PC-9 (cell line): ENCODE measurements around the gene ACAT2. TPM values are rescaled to one million over a fixed set of nuclear protein-coding genes. Genes with fewer than 3 reads are reported as not detected.
"Not testable (repeated sequence)": the region's sequence is repeated elsewhere in the genome, so short reads cannot be mapped to it uniquely, and the experiment has no call there.

Source experiments
- BruUV-seq: library from RNA; stranded (reverse); fragments of 400-500 nt; replicated peaks from 2 replicates; lab custom pipeline; 2021; lab: Mats Ljungman, UMichigan
- CTCF ChIA-PET: fragments of 300-600 bp; sonication (Branson Sonifier 250); formaldehyde crosslinking; loops from one replicate; lab custom pipeline; 2022; ENCODE audit warnings: antibody characterized with exemption; lab: Charles Lee
- POLR2A ChIA-PET: fragments of 300-600 bp; sonication (Branson Sonifier 250); formaldehyde crosslinking; loops from one replicate; lab custom pipeline; 2022; ENCODE audit warnings: antibody characterized with exemption; ENCODE audit not compliant: unreplicated experiment; lab: Charles Lee
- DNase-seq, 2 experiments: peaks; one replicate each; pipeline versions ENCODE4 v3.0.0 to v3.0.0-alpha.2; 2015 to 2022; ENCODE audit warnings: mixed read lengths in 1 of 2
- H2AFZ ChIP-seq: fragments of 200-600 bp; sonication (generic); 2 replicates; pipeline ENCODE4 v1.8.1; 2017; ENCODE audit warnings: antibody characterized with exemption
- H3F3A ChIP-seq: fragments of 200-600 bp; sonication (generic); 2 replicates; pipeline ENCODE4 v1.8.1; 2017; ENCODE audit warnings: antibody characterized with exemption, mild to moderate bottlenecking, low read depth; ENCODE audit not compliant: insufficient read depth
- H3K27ac ChIP-seq: fragments of 200-600 bp; sonication (generic); 2 replicates; pipeline ENCODE4 v1.6.1; 2016; ENCODE audit warnings: mixed run types
- H3K27me3 ChIP-seq: fragments of 200-600 bp; sonication (generic); 2 replicates; pipeline ENCODE4 v1.6.1; 2016; ENCODE audit warnings: low read depth, mixed run types; ENCODE audit not compliant: insufficient read depth
- H3K36me3 ChIP-seq: fragments of 200-600 bp; sonication (generic); 2 replicates; pipeline ENCODE4 v1.6.1; 2016; ENCODE audit warnings: low read depth, mixed run types
- H3K4me1 ChIP-seq: fragments of 200-600 bp; sonication (generic); replicated peaks from 2 replicates; pipeline ENCODE4 v1.6.1; 2016; ENCODE audit warnings: mixed run types; ENCODE audit not compliant: insufficient read depth
- H3K4me2 ChIP-seq: fragments of 200-600 bp; sonication (generic); 2 replicates; pipeline ENCODE4 v1.6.1; 2017; ENCODE audit warnings: mixed run types
- H3K4me3 ChIP-seq: fragments of 200-600 bp; sonication (generic); 2 replicates; pipeline ENCODE4 v1.6.1; 2016; ENCODE audit warnings: mixed run types
- H3K79me2 ChIP-seq: fragments of 200-600 bp; sonication (generic); 2 replicates; pipeline ENCODE4 v1.6.1; 2017; ENCODE audit warnings: low read depth, mixed run types
- H3K9me2 ChIP-seq: fragments of 200-600 bp; sonication (generic); 2 replicates; pipeline ENCODE4 v1.8.1; 2017; ENCODE audit warnings: mild to moderate bottlenecking; ENCODE audit not compliant: insufficient read depth
- H3K9me3 ChIP-seq: fragments of 200-600 bp; sonication (generic); 2 replicates; pipeline ENCODE4 v1.8.1; 2016; ENCODE audit warnings: low read depth; ENCODE audit not compliant: insufficient read depth
- H4K20me1 ChIP-seq: fragments of 200-600 bp; sonication (generic); 2 replicates; pipeline ENCODE4 v1.8.1; 2017; ENCODE audit not compliant: insufficient read depth
- CTCF ChIP-seq: fragments of 200-600 bp; sonication (generic); conservative IDR thresholded peaks from 2 replicates; pipeline ENCODE4 v1.6.1; 2017; ENCODE audit warnings: mixed run types, antibody characterized with exemption, mild to moderate bottlenecking, moderate library complexity
- EZH2 ChIP-seq: fragments of 200-600 bp; sonication (generic); IDR thresholded peaks from 2 replicates; pipeline ENCODE4 v1.8.0; 2017; ENCODE audit warnings: antibody characterized with exemption, low read depth
- intact Hi-C: fragments of 100-400 bp; cut with micrococcal nuclease; formaldehyde crosslinking; loops from one replicate; pipeline ENCODE4 v1.10.0; 2022; ENCODE audit not compliant: unreplicated experiment
- total RNA-seq: library from RNA; stranded (reverse); gene quantifications from 2 replicates; pipeline ENCODE4 v1.2.3, GENCODE V29; 2021

Gene ACAT2
- total RNA-seq, 1 experiment from 2014 or later, result 71.0 TPM

- Histone ChIP-seq H3F3A (peaks cover 8% of the 10 kb centered on the region; the same call in 1 of the 2 replicates), H3K36me3 (0 out of 2 replicates have a peak, but pooled peaks cover 4% of the 10 kb centered on the region), H3K9me2 (no peaks in the 10 kb centered on the region), H3K27ac (no peak overlapping the region), H3K9me3 (no peaks in the 10 kb centered on the region), H3K4me1 (no peaks in the 10 kb centered on the region; the same call in 1 of the 2 replicates), H3K79me2 (peaks cover 60% of the 10 kb centered on the region), H3K4me2 (no peak overlapping the region), H2AFZ (no peak overlapping the region), H4K20me1 (0 out of 2 replicates have a peak, but pooled peaks cover 4% of the 10 kb centered on the region), H3K27me3 (no peaks in the 10 kb centered on the region), H3K4me3 (no peak overlapping the region)
- intact Hi-C loops, result no loop called here
- no TSS peak for BruUV-seq
- no peak for TF ChIP-seq EZH2
- no peak for TF ChIP-seq CTCF
- POLR2A ChIA-PET, result interaction anchor here (0.7 kb wide), 1 partner anchor 511 kb away, joined by 3 read pairs; no protein-coding TSS in a partner anchor
- CTCF ChIA-PET, result no interaction called here
- DNase-seq, result no peak
Observed at GRCh38 chr6:159723259-159723658, 38.6 kb upstream of the ACAT2 start.

- Histone ChIP-seq H3K4me3 (0 out of 2 replicates have a peak overlapping the region, but pooled peaks have one; percentile 17), H3K4me2 (peak overlapping the region; percentile 91), H2AFZ (no peak overlapping the region), H4K20me1 (peaks cover 19% of the 10 kb centered on the region), H3K9me2 (no peaks in the 10 kb centered on the region), H3K27me3 (no peaks in the 10 kb centered on the region), H3K4me1 (peaks cover 9% of the 10 kb centered on the region), H3K79me2 (peaks cover 75% of the 10 kb centered on the region), H3F3A (peaks cover 8% of the 10 kb centered on the region; the same call in 1 of the 2 replicates), H3K9me3 (no peaks in the 10 kb centered on the region), H3K27ac (no peak overlapping the region), H3K36me3 (peaks cover 4% of the 10 kb centered on the region; the same call in 1 of the 2 replicates)
- DNase-seq, result no peak
- ChIA-PET CTCF (interaction anchor here (0.6 to 0.7 kb wide), 2 partner anchors 26 to 48 kb away, joined by 5 to 9 read pairs; no protein-coding TSS in a partner anchor), POLR2A (no interaction called here)
- no peak for TF ChIP-seq EZH2
- no peak for TF ChIP-seq CTCF
- no TSS peak for BruUV-seq
- intact Hi-C loops, result no loop called here
Observed at GRCh38 chr6:159724778-159725177, 37.1 kb upstream of the ACAT2 start.

GRCh38 chr6:159725208-159725607 lies 36.6 kb upstream of the ACAT2 start:
- intact Hi-C loops, DNase-seq, BruUV-seq, H3K9me3 ChIP-seq, H3K27me3 ChIP-seq, H3K36me3 ChIP-seq, CTCF ChIA-PET, H3F3A ChIP-seq, H3K9me2 ChIP-seq, POLR2A ChIA-PET, H3K27ac ChIP-seq, H2AFZ ChIP-seq: not testable (repeated sequence)
- H3K4me1 ChIP-seq, result peaks cover 14% of the 10 kb centered on the region
- peaks cover 79% of the 10 kb centered on the region for H3K79me2 ChIP-seq
- peaks cover 23% of the 10 kb centered on the region for H4K20me1 ChIP-seq
- peak overlapping the region; percentile 91 for H3K4me2 ChIP-seq
- H3K4me3 ChIP-seq, result peak overlapping the region; percentile 17; the same call in 1 of the 2 replicates
